GM19035 (cell line): ENCODE measurements around the gene PIK3CG.
A peak's percentile ranks its signal among the peaks of the same experiment; 100 is the strongest.
"Not testable (repeated sequence)": the region's sequence is repeated elsewhere in the genome, so short reads cannot be mapped to it uniquely, and the experiment has no call there.

Experiments used
- ATAC-seq: cut with Tn5 transposase; IDR thresholded peaks from one replicate; pipeline ENCODE4 v1.9.1; 2021; ENCODE audit not compliant: unreplicated experiment

Gene PIK3CG

DNA sequence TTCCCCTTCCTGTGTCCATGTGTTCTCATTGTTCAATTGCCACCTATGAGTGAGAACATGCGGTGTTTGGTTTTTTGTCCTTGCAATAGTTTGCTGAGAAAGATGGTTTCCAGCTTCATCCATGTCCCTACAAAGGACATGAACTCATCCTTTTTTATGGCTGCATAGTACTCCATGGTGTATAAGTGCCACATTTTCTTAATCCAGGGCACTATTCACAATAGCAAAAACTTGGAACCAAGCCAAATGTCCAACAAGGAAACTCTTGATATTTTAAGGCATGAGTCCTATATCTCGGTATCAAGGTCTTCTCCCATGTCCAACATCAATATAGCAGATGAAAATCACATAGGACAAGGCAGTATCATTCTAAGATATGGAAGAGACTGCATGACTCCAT lies 64.5 kb downstream of the PIK3CG start:
- ATAC-seq, result not testable (repeated sequence)

DNA sequence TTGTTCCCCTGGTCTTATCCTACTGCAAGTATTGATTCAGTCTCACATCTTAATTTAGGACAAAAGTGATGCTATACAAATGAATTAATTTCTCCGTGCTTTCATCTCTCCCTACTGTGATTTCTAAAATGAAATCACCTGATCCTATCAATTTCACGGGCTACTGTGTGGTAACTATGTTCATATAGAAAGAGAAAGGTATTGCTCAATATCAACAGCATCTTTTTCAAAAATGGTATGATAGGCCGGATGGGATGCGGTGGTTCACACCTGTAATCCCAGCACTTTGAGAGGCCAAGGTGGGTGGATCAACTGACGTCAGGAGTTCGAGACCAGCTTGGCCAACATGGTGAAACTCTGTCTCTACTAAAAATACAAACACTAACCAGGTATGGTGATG lies 71.2 kb downstream of the PIK3CG start:
- ATAC-seq, result no peak

DNA sequence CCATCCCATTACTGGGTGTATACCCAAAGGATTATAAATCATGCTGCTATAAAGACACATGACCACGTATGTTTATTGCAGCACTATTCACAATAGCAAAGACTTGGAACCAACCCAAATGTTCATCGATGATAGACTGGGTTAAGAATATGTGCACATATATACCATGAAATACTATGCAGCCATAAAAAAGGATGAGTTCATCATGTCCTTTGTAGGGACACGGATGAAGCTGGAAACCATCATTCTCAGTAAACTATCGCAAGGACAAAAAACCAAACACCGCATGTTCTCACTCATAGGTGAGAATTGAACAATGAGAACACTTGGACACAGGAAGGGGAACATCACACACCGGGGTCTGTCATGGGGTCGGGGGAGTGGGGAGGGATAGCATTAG lies 73.0 kb downstream of the PIK3CG start:
- ATAC-seq, result not testable (repeated sequence)

DNA sequence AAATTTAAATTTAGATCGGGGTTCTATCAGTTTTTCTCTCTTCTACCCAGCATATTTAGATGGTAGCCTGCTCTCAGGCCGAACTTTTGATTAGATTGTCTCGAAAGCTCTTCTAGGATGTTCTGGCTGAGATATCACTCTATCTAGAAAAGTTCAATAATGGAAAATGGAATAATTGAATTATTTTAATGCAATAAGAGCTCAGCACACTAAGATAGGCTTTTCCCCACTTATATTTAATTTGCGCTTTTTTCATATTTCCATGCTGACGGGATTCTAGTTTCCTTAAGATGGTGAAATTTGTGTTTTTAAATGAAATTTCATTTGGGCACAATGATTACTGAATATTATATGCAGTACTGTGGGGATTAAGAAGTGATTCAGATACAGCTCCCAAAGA lies 73.7 kb downstream of the PIK3CG start:
- ATAC-seq, result no peak

DNA sequence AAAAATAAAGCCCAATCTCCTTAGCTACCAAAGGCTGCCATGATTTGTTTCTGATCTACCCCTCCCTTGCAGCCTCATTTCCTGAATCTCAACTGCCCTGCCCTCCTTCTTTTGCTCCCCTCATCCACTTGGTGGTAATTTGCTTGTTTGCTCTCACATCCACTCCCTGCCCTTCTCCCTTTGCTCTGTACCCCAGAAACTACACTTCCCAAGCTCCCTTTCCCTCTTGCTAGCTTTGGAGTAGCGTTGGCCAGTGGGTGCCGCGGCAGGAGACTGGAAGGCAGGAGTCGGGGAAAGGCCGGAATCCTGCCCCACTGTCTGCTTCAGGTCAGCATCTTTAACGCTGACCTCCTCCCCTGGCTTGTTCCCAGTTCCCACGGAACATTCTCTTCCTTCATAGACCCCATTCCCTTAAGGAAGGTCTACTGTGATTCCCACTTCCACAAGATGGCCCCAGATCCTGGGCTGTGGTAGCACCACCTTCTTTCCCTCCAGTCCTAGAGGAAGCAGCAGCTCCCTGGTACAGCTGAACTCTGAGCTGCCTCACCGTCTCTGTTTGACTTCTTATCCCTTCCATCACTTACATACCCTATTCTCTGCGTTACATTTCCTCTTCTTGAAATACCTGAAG lies 79.1 kb downstream of the PIK3CG start:
- no peak for ATAC-seq

DNA sequence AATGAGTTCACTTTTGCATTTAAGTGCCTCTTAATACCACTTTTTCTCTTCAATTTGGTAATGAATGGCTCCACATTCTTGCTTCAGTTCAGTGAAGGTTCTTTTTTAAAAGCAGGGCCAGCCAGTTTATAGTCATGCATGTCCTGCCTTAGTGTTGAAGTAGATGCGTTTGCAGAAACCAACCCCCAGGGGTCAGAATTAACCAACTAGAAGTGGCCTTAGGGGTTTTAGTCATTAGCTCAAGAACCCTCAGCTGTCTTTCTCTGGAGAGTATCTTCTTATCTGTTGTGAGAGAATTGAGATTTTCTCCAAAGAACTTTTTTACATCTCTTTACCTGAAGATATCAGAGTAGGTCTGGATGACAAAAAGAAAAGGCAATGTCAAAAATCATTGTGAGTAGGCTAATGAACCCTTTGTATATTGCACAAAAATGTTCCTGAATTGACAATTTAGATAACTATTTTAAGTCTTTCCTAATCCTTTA lies 82.2 kb downstream of the PIK3CG start:
- ATAC-seq, result peak; percentile 72

DNA sequence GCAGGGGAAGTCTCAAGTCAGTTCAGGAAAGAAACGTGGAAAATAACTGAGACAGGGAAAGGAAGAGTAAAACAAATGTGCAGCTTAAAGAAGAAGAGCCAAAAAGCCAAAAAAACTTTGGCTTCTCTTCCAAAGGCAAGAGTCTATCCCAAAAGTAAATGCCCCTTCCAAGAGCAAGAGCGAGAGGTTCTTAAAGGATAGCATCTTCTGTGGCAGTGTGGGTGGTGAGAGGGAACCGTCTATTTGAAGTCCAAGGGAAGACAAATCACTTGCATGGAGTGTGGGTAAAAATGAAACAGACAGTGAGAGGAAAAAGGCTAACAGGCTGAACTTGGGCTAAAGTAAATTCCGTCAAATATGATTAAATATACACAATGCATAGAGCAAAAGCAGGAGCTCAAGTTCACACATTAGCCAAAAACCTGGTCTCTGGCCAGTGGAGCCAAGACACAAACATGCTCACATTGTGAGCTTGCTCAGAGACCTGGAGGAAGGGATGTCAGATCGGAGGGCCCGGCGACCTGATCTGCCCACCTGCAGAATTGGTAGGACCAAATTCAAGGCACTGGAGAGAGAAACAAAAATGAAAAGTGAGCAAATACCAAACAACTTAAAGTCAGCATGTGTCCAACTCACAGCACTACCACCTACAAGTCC lies 87.0 kb downstream of the PIK3CG start:
- ATAC-seq, result no peak

DNA sequence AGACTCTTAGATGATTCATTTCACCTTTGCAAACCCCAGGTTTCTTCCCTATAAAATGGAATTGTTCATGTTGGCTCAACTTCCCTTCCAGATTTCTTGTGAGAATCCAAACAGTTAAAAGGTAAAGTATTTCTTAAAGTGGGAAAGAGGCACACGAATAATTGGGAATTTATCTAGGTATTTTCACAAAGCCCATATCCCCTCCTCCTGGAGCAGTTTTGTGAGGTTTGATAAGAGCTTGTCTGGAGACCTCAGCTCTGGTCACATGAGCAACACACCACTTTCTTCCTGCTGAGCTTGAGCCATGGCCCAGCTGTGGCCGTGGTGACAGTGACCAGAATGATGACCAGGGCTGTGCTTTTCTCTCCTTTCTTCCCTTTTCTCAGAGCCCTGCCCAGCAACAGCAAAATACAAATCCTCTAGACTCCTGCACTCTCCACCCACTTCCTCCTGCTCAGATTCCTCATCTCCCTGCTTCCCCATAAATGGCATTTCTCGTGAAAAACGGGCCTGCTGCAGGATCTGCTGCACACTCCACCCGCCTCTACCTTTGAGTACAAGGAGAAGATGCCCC lies 87.7 kb downstream of the PIK3CG start:
- ATAC-seq, result no peak

DNA sequence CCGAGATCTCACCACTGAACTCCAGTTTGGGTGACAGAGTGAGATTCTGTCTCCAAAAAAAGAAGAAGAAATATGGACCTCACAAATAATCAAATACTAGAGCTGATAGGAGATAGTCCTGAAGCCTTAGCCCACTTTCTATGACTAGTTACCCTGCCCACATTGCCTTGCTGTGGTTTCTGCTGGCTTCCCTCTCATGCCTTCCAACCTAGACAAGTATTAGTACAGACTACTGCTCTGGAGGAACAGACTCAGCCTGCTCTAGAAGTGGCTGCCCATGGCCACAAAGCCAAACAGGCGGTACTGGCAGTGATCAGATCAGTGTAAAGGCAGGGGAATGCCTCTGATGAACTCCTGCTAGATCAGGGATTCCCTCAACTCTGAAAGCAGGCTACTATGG lies 89.8 kb downstream of the PIK3CG start:
- no peak for ATAC-seq

DNA sequence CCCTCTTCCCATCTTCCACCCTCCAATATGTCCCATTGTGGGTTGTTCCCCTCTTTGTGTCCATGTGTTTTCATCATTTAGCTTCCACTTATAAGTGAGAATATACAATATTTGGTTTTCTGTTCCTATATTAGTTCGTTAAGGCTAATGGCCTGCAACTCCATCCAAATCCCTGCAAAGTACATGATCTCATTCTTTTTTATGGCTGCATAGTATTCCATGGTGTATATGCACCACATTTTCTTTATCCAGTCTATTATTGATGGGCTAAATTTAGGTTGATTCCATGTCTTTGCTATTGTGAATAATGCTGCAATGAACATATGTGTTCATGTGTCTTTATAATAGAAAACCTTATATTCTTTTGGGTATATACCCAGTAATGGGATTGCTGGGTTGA lies 90.8 kb downstream of the PIK3CG start:
- not testable (repeated sequence) for ATAC-seq
